Measurements from ENCODE around the gene DNAJC8. TPM values are rescaled to one million over a fixed set of nuclear protein-coding genes. Genes with fewer than 3 reads are reported as not detected.
A peak's percentile ranks its signal among the peaks of the same experiment; 100 is the strongest.

The DNAJC8 gene, protein sequence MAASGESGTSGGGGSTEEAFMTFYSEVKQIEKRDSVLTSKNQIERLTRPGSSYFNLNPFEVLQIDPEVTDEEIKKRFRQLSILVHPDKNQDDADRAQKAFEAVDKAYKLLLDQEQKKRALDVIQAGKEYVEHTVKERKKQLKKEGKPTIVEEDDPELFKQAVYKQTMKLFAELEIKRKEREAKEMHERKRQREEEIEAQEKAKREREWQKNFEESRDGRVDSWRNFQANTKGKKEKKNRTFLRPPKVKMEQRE
- 10 to 100 TPM; 53.9 to 64.5 (median 58.0) TPM for total RNA-seq
- 10 to 100 TPM; 39.7 to 74.0 TPM for polyA plus RNA-seq
- long read RNA-seq, donor 1, transcript DNAJC8-205 (10 exons, 1,600 nt): minor isoform, 5 of 103 reads
- long read RNA-seq, donor 1, transcript DNAJC8-201 (9 exons, 1,759 nt): major isoform, 79 of 103 reads
- long read RNA-seq, donor 1, partial matches to known transcripts: 15 of 103 reads
- long read RNA-seq, donor 1, other reads (novel, unspliced or antisense): 4 of 103 reads
- long read RNA-seq, donor 2, transcript DNAJC8-201 (9 exons, 1,759 nt): major isoform, 70 of 91 reads
- long read RNA-seq, donor 2, partial matches to known transcripts: 12 of 91 reads
- long read RNA-seq, donor 2, other reads (novel, unspliced or antisense): 5 of 91 reads
- long read RNA-seq, donor 3, transcript DNAJC8-201 (9 exons, 1,759 nt): major isoform, 169 of 180 reads
- long read RNA-seq, donor 3, transcript DNAJC8-205 (10 exons, 1,600 nt): minor isoform, 7 of 180 reads
- long read RNA-seq, donor 3, partial matches to known transcripts: 0 of 180 reads
- long read RNA-seq, donor 3, other reads (novel, unspliced or antisense): 4 of 180 reads

DNA sequence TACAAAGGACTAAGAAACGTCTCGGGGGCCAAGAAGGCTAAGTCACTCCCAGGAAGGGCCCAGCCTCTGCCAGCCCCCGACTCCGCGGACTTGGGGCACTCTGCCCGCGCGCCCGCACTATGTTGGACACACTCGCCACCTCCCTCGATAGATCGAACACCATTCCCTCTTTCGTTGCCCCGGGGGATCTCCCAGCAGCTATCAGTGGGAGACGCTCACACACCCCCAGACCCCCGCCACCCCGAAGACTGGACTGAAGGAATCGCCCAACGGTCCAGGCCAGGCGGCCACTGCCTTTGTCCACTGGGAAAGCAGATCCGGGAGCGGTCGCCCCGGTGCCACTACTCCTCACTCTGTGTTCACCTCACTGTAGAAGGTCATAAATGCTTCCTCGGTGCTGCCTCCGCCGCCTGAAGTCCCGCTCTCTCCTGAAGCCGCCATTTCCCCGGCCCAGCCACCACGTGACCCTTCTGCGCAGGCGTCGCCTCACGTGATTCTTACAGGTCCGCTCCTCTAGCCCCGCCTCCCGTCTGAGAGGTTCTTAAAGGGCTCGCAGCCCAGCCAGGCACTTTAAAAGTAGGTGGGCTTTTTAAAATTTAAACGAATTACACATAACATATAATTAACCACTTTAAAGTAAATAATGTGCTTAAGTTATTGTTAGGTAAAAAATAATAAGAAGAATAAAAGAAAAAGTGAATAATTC is at the start of gene DNAJC8:
TSS of gene DNAJC8 (minus strand) at position 472 of the 706 bp plus-strand sequence. CDS start at position 441, 31 bp downstream.
- Histone ChIP-seq H3K27me3 (no peaks in the 10 kb centered on the region), H3K4me1 (peaks cover 3 to 49% (median 36%) of the 10 kb centered on the region in 9 donors), H3K4me3 (peak within 1 kb of the TSS; percentile 64 to 96 (median 86)), H3K36me3 (peaks cover 0 to 35% (median 8%) of the 10 kb centered on the region in 9 donors), H3K27ac (peak within 1 kb of the TSS; percentile 23 to 91 (median 78)), H3K9me3 (no peaks in the 10 kb centered on the region)
- TF ChIP-seq, protein P1, sequence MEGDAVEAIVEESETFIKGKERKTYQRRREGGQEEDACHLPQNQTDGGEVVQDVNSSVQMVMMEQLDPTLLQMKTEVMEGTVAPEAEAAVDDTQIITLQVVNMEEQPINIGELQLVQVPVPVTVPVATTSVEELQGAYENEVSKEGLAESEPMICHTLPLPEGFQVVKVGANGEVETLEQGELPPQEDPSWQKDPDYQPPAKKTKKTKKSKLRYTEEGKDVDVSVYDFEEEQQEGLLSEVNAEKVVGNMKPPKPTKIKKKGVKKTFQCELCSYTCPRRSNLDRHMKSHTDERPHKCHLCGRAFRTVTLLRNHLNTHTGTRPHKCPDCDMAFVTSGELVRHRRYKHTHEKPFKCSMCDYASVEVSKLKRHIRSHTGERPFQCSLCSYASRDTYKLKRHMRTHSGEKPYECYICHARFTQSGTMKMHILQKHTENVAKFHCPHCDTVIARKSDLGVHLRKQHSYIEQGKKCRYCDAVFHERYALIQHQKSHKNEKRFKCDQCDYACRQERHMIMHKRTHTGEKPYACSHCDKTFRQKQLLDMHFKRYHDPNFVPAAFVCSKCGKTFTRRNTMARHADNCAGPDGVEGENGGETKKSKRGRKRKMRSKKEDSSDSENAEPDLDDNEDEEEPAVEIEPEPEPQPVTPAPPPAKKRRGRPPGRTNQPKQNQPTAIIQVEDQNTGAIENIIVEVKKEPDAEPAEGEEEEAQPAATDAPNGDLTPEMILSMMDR (IDR thresholded peaks at IDR 0.05): no peak
- intact Hi-C loops (cut with DNase I): loop anchor here in 1 of 10 donors (10.0 kb wide), 1 partner anchor 342 kb away; no protein-coding TSS in a partner anchor
- ATAC-seq (peak; percentile 73 to 84 (median 77)), DNase-seq (peak; percentile 94 to 96)
- 0 to 1% methylated on average over 40 of the region's 40 CpGs for WGBS, 2 donors

DNA sequence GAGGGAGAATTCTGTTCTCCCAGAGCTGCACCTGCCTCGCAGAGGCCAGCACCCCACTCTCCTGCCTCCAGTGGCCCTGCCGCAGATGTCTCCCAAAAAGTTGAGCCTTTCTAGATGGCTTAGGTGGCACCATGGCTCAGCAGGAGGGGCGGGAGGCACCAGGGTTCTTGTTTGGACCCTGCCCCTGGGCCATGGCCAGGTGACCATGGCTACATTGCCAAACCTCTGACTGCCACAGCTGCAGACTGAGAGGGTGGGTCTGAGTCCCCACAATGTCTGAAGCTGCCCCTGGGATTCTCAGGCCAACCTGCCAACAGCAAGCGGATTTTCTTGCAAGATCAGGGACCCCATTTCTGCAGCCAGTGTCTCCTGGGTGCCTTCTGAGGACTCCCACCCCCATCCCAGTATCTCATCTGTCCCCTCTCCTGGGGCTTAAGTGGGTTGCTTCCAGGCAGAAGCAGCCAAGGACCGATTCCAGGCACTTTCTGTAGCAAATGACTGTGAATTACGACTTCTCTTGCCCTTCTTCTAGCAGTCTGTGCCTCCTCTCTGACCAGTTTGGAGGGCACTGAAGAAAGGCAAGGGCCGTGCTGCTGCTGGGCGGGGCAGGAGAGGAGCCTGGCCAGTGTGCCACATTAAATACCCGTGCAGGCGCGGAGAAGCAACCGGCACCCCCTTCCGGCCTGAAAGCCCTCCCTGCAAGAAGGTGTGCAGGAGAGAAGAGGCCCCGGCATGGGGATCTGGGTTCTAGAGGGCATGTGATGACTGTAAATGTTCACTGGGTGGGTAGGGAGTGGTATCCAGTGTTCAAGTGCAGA is 49.0 kb upstream of the DNAJC8 start:
- no peak for DNase-seq
- H3K36me3 ChIP-seq: peaks cover 0 to 65% (median 25%) of the 10 kb centered on the region in 9 donors
- no peaks in the 10 kb centered on the region for H3K27me3 ChIP-seq
- intact Hi-C loops (cut with DNase I): no loop called here
- ATAC-seq: peak in 1 of 8 donors; percentile 23
- no peak overlapping the region for H3K4me3 ChIP-seq
- TF ChIP-seq, protein P1 (IDR thresholded peaks at IDR 0.05): no peak
- peak overlapping the region in 2 of 10 donors; percentile 53 to 64 for H3K27ac ChIP-seq
- no peaks in the 10 kb centered on the region for H3K9me3 ChIP-seq
- H3K4me1 ChIP-seq: peaks cover 0 to 30% (median 0%) of the 10 kb centered on the region in 9 donors
- 91 to 92% methylated on average over 14 of the region's 14 CpGs for WGBS, 2 donors

DNA sequence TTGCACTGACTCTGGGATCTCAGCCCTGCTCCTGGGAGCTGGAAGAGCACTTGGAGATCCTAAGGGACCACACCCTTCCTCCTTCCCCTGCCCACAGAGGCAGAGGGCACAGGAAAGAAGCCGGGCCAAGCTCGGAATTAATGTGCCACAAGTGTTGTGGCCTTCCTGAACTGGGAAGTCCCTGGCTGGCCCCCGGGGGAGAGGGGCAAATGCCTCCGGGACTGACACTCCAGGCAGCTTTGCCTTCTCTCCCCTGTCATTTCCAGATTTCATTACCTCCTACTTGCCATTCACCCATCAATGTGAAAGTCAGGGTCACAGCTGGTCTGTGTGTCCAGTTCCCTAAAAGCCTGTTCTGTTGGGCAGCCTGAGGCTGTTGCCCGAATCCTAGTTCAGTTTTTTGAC is 48.1 kb upstream of the DNAJC8 start:
- Histone ChIP-seq H3K27me3 (no peaks in the 10 kb centered on the region), H3K4me1 (peaks cover 0 to 30% (median 0%) of the 10 kb centered on the region in 9 donors), H3K4me3 (no peak overlapping the region), H3K36me3 (peaks cover 0 to 72% (median 28%) of the 10 kb centered on the region in 9 donors), H3K27ac (peak overlapping the region in 4 of 10 donors; percentile 9 to 64 (median 50)), H3K9me3 (no peaks in the 10 kb centered on the region)
- intact Hi-C loops (cut with DNase I): no loop called here
- ATAC-seq: peak in 4 of 8 donors; percentile 14 to 55 (median 28)
- TF ChIP-seq, protein P1 (IDR thresholded peaks at IDR 0.05): no peak
- no peak for DNase-seq
- 59 to 66% methylated on average over 5 of the region's 5 CpGs for WGBS, 2 donors
